NCI-H1092 (cell line): ENCODE results near the gene GALNT1.

Experiments
- DNase-seq: peaks from one replicate; lab custom pipeline; 2025; lab: John Stamatoyannopoulos, UW

GALNT1 gene

GRCh38 chr18:35721431-35722081, 140.0 kb downstream of the GALNT1 start:
- DNase-seq, result no peak

GRCh38 chr18:35728676-35729075, 147.1 kb downstream of the GALNT1 start:
- DNase-seq, result no peak

- DNase-seq, result no peak
These were observed 148.6 kb downstream of the GALNT1 start for GRCh38 chr18:35729991-35730668.

GRCh38 chr18:35730691-35731370, 149.3 kb downstream of the GALNT1 start:
- DNase-seq, result no peak

GRCh38 chr18:35731701-35732100, 150.2 kb downstream of the GALNT1 start:
- no peak for DNase-seq

- DNase-seq, result no peak
These were observed 150.6 kb downstream of the GALNT1 start for GRCh38 chr18:35732162-35732561.

GRCh38 chr18:35732636-35733035, 151.1 kb downstream of the GALNT1 start:
- DNase-seq, result no peak

- DNase-seq, result no peak
These were observed 151.9 kb downstream of the GALNT1 start for GRCh38 chr18:35733408-35733807.

GRCh38 chr18:35736696-35737095, 155.2 kb downstream of the GALNT1 start:
- no peak for DNase-seq

GRCh38 chr18:35739778-35740177, 158.2 kb downstream of the GALNT1 start:
- DNase-seq, result no peak

- DNase-seq, result no peak
These were observed 159.1 kb downstream of the GALNT1 start for GRCh38 chr18:35740656-35741055.

GRCh38 chr18:35743916-35744315, 162.4 kb downstream of the GALNT1 start:
- DNase-seq, result no peak

- no peak for DNase-seq
These were observed 164.3 kb downstream of the GALNT1 start for GRCh38 chr18:35745814-35746213.

GRCh38 chr18:35746826-35747339, 165.3 kb downstream of the GALNT1 start:
- DNase-seq, result no peak

- no peak for DNase-seq
These were observed 166.4 kb downstream of the GALNT1 start for GRCh38 chr18:35747894-35748472.

GRCh38 chr18:35749701-35750100, 168.2 kb downstream of the GALNT1 start:
- DNase-seq, result no peak

GRCh38 chr18:35750929-35751328, 169.4 kb downstream of the GALNT1 start:
- DNase-seq, result no peak

- no peak for DNase-seq
These were observed 171.9 kb downstream of the GALNT1 start for GRCh38 chr18:35753306-35753910.

- DNase-seq, result no peak
These were observed 172.9 kb downstream of the GALNT1 start for GRCh38 chr18:35754464-35754863.

- DNase-seq, result no peak
These were observed 173.8 kb downstream of the GALNT1 start for GRCh38 chr18:35755369-35755768.

- DNase-seq, result peak; percentile 59
These were observed 175.1 kb downstream of the GALNT1 start for GRCh38 chr18:35756506-35757117.
